Fibroblast of skin of scalp (primary cell): ENCODE measurements around the gene GALE.
A peak's percentile ranks its signal among the peaks of the same experiment; 100 is the strongest.
"Not testable (repeated sequence)": the region's sequence is repeated elsewhere in the genome, so short reads cannot be mapped to it uniquely, and the experiment has no call there.

Experiments used
- DNase-seq: peaks from one replicate; pipeline ENCODE4 v3.0.0-alpha.2; 2013

GALE gene

GRCh38 chr1:23792151-23792945 lies 8.2 kb downstream of the GALE start:
- DNase-seq, result no peak

GRCh38 chr1:23791516-23792047 lies 9.0 kb downstream of the GALE start:
- DNase-seq, result no peak

GRCh38 chr1:23790696-23791515 lies 9.6 kb downstream of the GALE start, which contains the start of gene LYPLA2:
Gene LYPLA2 (plus strand): TSS chr1:23791145. CDS start chr1:23792683, 1,538 bp downstream.
- DNase-seq, result peak; percentile 92

- no peak for DNase-seq
These were observed 11.9 kb downstream of the GALE start for GRCh38 chr1:23788695-23789094.

GRCh38 chr1:23787701-23788100 lies 12.9 kb downstream of the GALE start:
- no peak for DNase-seq

- DNase-seq, result no peak
These were observed 15.7 kb downstream of the GALE start for GRCh38 chr1:23784846-23785245.

- not testable (repeated sequence) for DNase-seq
These were observed 17.4 kb downstream of the GALE start for GRCh38 chr1:23783141-23783540.

GRCh38 chr1:23779826-23780371 lies 20.7 kb downstream of the GALE start:
- peak; percentile 54 for DNase-seq

- peak; percentile 83 for DNase-seq
These were observed 22.4 kb downstream of the GALE start, which contains the start of gene PITHD1 for GRCh38 chr1:23777979-23778814. Gene PITHD1 (plus strand): TSS chr1:23778418. CDS start chr1:23778516, 98 bp downstream.

- DNase-seq, result no peak
These were observed 24.3 kb downstream of the GALE start for GRCh38 chr1:23776217-23776616.

GRCh38 chr1:23774174-23774880 lies 26.2 kb downstream of the GALE start:
- DNase-seq, result no peak

- no peak for DNase-seq
These were observed 27.7 kb downstream of the GALE start for GRCh38 chr1:23772854-23773242.

- DNase-seq, result peak; percentile 76
These were observed 28.3 kb downstream of the GALE start for GRCh38 chr1:23772049-23772853.

- no peak for DNase-seq
These were observed 31.8 kb downstream of the GALE start for GRCh38 chr1:23768733-23769132.

- no peak for DNase-seq
These were observed 37.4 kb downstream of the GALE start for GRCh38 chr1:23763041-23763577.

- no peak for DNase-seq
These were observed 41.3 kb downstream of the GALE start for GRCh38 chr1:23759277-23759676.

GRCh38 chr1:23757812-23758211 lies 42.7 kb downstream of the GALE start:
- DNase-seq, result no peak

- DNase-seq, result no peak
These were observed 43.9 kb downstream of the GALE start for GRCh38 chr1:23756676-23757075.

GRCh38 chr1:23752909-23753308 lies 47.6 kb downstream of the GALE start:
- DNase-seq, result no peak

GRCh38 chr1:23751815-23752200 lies 48.7 kb downstream of the GALE start:
- no peak for DNase-seq
